Stomach (tissue), 4 donors: Measurements from ENCODE around the gene PTPRG.

Source experiments
- CTCF ChIP-seq, 7 experiments: fragments of 450-650 bp in 4 of 7; fragments of 200-600 bp in 3 of 7; sonication (generic) in 3 of 7; IDR thresholded peaks; one replicate each; pipeline ENCODE4 v1.5.1; 2016 to 2019; ENCODE audit warnings: antibody characterized with exemption in 7 of 7, control low read depth in 2 of 7, mild to moderate bottlenecking in 1 of 7
- EP300 ChIP-seq: sonication (generic); formaldehyde crosslinking; IDR thresholded peaks from one replicate; pipeline ENCODE4 v1.6.1; 2017; ENCODE audit warnings: antibody characterized with exemption
- POLR2A ChIP-seq, 4 donors: fragments of 450-650 bp; IDR thresholded peaks; one replicate each; pipeline ENCODE4 v1.6.1; 2016; ENCODE audit warnings: antibody characterized with exemption in 4 of 4, control low read depth in 2 of 4, mild to moderate bottlenecking in 1 of 4, moderate library complexity in 1 of 4
- POLR2AphosphoS5 ChIP-seq, 3 donors: sonication (generic); formaldehyde crosslinking; IDR thresholded peaks; one replicate each; pipeline ENCODE4 v1.6.1; 2016; ENCODE audit warnings: antibody characterized with exemption in 3 of 3

DNA sequence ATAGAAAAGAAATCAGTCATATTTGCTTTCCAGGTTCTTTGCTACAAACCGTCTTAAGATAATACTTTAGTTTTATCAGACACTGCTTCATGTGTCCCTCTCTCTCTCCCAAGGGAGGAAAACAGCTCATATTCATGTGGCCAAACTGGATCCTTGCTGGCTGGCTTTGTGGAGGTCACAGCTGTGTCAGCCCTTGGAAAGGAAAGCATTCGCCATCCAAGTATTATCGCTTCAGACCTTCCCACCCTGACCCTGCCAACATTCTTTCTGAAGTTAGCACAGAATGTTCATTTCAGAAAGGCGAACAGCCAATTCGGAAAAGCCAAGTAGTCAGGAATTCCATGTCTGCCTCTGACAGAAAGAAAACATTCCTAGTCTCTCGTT is 598.3 kb downstream of the PTPRG start:
- TF ChIP-seq CTCF (IDR thresholded peaks at IDR 0.05) = no peak
- TF ChIP-seq POLR2AphosphoS5 (IDR thresholded peaks at IDR 0.05) = peak; percentile 70 to 87 (median 70)
- no peak for TF ChIP-seq EP300
- TF ChIP-seq POLR2A (IDR thresholded peaks at IDR 0.05) = no peak
